IMR-90 (cell line): Measurements from ENCODE around the gene GNPTG. TPM values are rescaled to one million over a fixed set of nuclear protein-coding genes. Genes with fewer than 3 reads are reported as not detected.

Experiments used
- ATAC-seq: fragments of 200-7000 bp; cut with Tn5 transposase; 2 replicates; pipeline ENCODE4 v1.9.1; 2020; ENCODE audit warnings: low read depth, mild to moderate bottlenecking, moderate library complexity
- BruUV-seq: library from RNA; stranded (reverse); fragments of 400-500 nt; replicated peaks from 2 replicates; lab custom pipeline; 2021; lab: Mats Ljungman, UMichigan
- CTCF ChIA-PET: fragments of 300-600 bp; formaldehyde crosslinking; extraction: SDS; loops from one replicate; lab custom pipeline; 2021; ENCODE audit warnings: antibody characterized with exemption; lab: Yijun Ruan, JAX
- POLR2A ChIA-PET: fragments of 300-600 bp; sonication (Branson Sonifier 250); formaldehyde crosslinking; loops from one replicate; lab custom pipeline; 2022; ENCODE audit warnings: antibody characterized with exemption; ENCODE audit not compliant: unreplicated experiment; lab: Charles Lee
- DNase-seq: peaks from one replicate; pipeline ENCODE4 v3.0.0; 2013
- H2AFZ ChIP-seq: replicated peaks from 2 replicates; pipeline ENCODE3; 2013; ENCODE audit warnings: low read length, mild to moderate bottlenecking; ENCODE audit not compliant: poor library complexity
- H2AK5ac ChIP-seq: 2 replicates; pipeline ENCODE4 v1.6.1; 2013; ENCODE audit warnings: low read depth, low read length, inconsistent platforms
- H2AK9ac ChIP-seq: replicated peaks from 2 replicates; pipeline ENCODE3; 2013; ENCODE audit warnings: mild to moderate bottlenecking, low read depth, low read length, moderate library complexity; ENCODE audit not compliant: poor library complexity
- H2BK120ac ChIP-seq: 2 replicates; pipeline ENCODE4 v1.6.1; 2013; ENCODE audit warnings: low read depth, low read length, inconsistent platforms
- H2BK15ac ChIP-seq: 3 replicates; pipeline ENCODE4 v1.6.1; 2013; ENCODE audit warnings: low read depth, low read length, inconsistent platforms
- H2BK20ac ChIP-seq: 2 replicates; pipeline ENCODE4 v1.6.1; 2013; ENCODE audit warnings: low read depth, mild to moderate bottlenecking, inconsistent platforms, low read length, moderate library complexity
- H2BK5ac ChIP-seq: 2 replicates; pipeline ENCODE4 v1.6.1; 2013; ENCODE audit warnings: mild to moderate bottlenecking, low read depth, low read length, inconsistent platforms; ENCODE audit not compliant: poor library complexity, severe bottlenecking
- H3K14ac ChIP-seq: replicated peaks from 2 replicates; pipeline ENCODE4 v1.6.1; 2013; ENCODE audit warnings: low read depth, low read length, inconsistent platforms
- H3K18ac ChIP-seq: 2 replicates; pipeline ENCODE4 v1.6.1; 2013; ENCODE audit warnings: low read depth, low read length, control low read depth
- H3K23ac ChIP-seq: 2 replicates; pipeline ENCODE4 v1.6.1; 2013; ENCODE audit warnings: low read depth, low read length, inconsistent platforms
- H3K27ac ChIP-seq: 2 replicates; pipeline ENCODE4 v1.5.1; 2013; ENCODE audit warnings: mild to moderate bottlenecking, control low read depth, low read length; ENCODE audit not compliant: insufficient read depth
- H3K27me3 ChIP-seq: 2 replicates; pipeline ENCODE4 v1.6.1; 2013; ENCODE audit warnings: low read length; ENCODE audit not compliant: control insufficient read depth, insufficient read depth
- H3K36me3 ChIP-seq: 2 replicates; pipeline ENCODE4 v1.6.1; 2013; ENCODE audit warnings: low read length, mixed read lengths; ENCODE audit not compliant: control insufficient read depth, insufficient read depth
- H3K4ac ChIP-seq: 2 replicates; pipeline ENCODE4 v1.6.1; 2013; ENCODE audit warnings: low read depth, low read length, inconsistent platforms
- H3K4me1 ChIP-seq: 2 replicates; pipeline ENCODE4 v1.6.1; 2013; ENCODE audit warnings: low read length, mixed read lengths; ENCODE audit not compliant: control insufficient read depth, insufficient read depth
- H3K4me2 ChIP-seq: 2 replicates; pipeline ENCODE4 v1.6.1; 2013; ENCODE audit warnings: low read depth, mild to moderate bottlenecking, control low read depth, low read length, moderate library complexity
- H3K4me3 ChIP-seq: 2 replicates; pipeline ENCODE4 v1.5.1; 2013; ENCODE audit warnings: low read depth, mild to moderate bottlenecking, control low read depth, low read length, moderate library complexity; ENCODE audit not compliant: insufficient read depth
- H3K56ac ChIP-seq: 2 replicates; pipeline ENCODE4 v1.6.1; 2013; ENCODE audit warnings: low read length, inconsistent platforms; ENCODE audit not compliant: insufficient read depth; ENCODE audit errors: extremely low read depth
- H3K79me1 ChIP-seq, 2 experiments: 2 replicates each; pipeline ENCODE4 v1.6.1; 2013; ENCODE audit warnings: low read length in 2 of 2, inconsistent platforms in 1 of 2, low read depth in 1 of 2
- H3K9ac ChIP-seq: 2 replicates; pipeline ENCODE4 v1.6.1; 2013; ENCODE audit warnings: low read depth, low read length, control low read depth
- H3K9me1 ChIP-seq: 2 replicates; pipeline ENCODE4 v1.6.1; 2013; ENCODE audit warnings: low read length, inconsistent platforms; ENCODE audit not compliant: insufficient read depth
- H3K9me3 ChIP-seq: 2 replicates; pipeline ENCODE4 v1.6.1; 2013; ENCODE audit warnings: low read length; ENCODE audit not compliant: control insufficient read depth, insufficient read depth
- H4K20me1 ChIP-seq: 2 replicates; pipeline ENCODE4 v1.6.1; 2013; ENCODE audit warnings: low read length, inconsistent platforms; ENCODE audit not compliant: insufficient read depth
- H4K5ac ChIP-seq: 2 replicates; pipeline ENCODE4 v1.6.1; 2013; ENCODE audit warnings: mild to moderate bottlenecking, low read depth, low read length, control low read depth
- H4K8ac ChIP-seq, 2 experiments: 2 replicates each; pipeline ENCODE4 v1.6.1; 2013; ENCODE audit warnings: low read depth in 2 of 2, low read length in 2 of 2, control low read depth in 1 of 2, inconsistent platforms in 1 of 2
- H4K91ac ChIP-seq: 2 replicates; pipeline ENCODE4 v1.6.1; 2013; ENCODE audit warnings: low read depth, low read length, inconsistent platforms; ENCODE audit not compliant: insufficient read depth
- BHLHE40 ChIP-seq: fragments of 150-350 bp; IDR thresholded peaks from 2 replicates; pipeline ENCODE4 v1.6.1; 2016; ENCODE audit warnings: mild to moderate bottlenecking, low read depth, low read length
- CEBPB ChIP-seq: IDR thresholded peaks from 2 replicates; pipeline ENCODE4 v1.6.1; 2012; ENCODE audit warnings: low read depth, low read length, improper control_type of control experiment
- CHD1 ChIP-seq: IDR thresholded peaks from 2 replicates; pipeline ENCODE4 v1.6.1; 2012; ENCODE audit warnings: low read depth, low read length, improper control_type of control experiment
- CTCF ChIP-seq: conservative IDR thresholded peaks from 2 replicates; pipeline ENCODE4 v1.5.1; 2012; ENCODE audit warnings: mild to moderate bottlenecking, low read depth, low read length, improper control_type of control experiment
- FOS ChIP-seq: fragments of 150-350 bp; IDR thresholded peaks from 2 replicates; pipeline ENCODE4 v1.6.1; 2016; ENCODE audit warnings: low read depth, low read length
- MAFK ChIP-seq: IDR thresholded peaks from 2 replicates; pipeline ENCODE4 v1.6.1; 2012; ENCODE audit warnings: low read depth, low read length, improper control_type of control experiment
- MAZ ChIP-seq: IDR thresholded peaks from 2 replicates; pipeline ENCODE4 v1.6.1; 2012; ENCODE audit warnings: low read depth, mild to moderate bottlenecking, low read length, improper control_type of control experiment, moderate library complexity, borderline replicate concordance
- MXI1 ChIP-seq: IDR thresholded peaks from 2 replicates; pipeline ENCODE4 v1.6.1; 2012; ENCODE audit warnings: low read depth, mild to moderate bottlenecking, low read length, moderate library complexity, borderline replicate concordance
- NFE2L2 ChIP-seq: fragments of 150-350 bp; IDR thresholded peaks from 2 replicates; pipeline ENCODE4 v1.6.1; 2016; ENCODE audit warnings: low read depth, mild to moderate bottlenecking, low read length
- POLR2A ChIP-seq: IDR thresholded peaks from 2 replicates; pipeline ENCODE4 v1.6.1; 2012; ENCODE audit warnings: mild to moderate bottlenecking, low read depth, low read length
- RAD21 ChIP-seq: IDR thresholded peaks from 2 replicates; pipeline ENCODE4 v1.6.1; 2012; ENCODE audit warnings: low read length, improper control_type of control experiment
- RCOR1 ChIP-seq: IDR thresholded peaks from 2 replicates; pipeline ENCODE4 v1.6.1; 2012; ENCODE audit warnings: mild to moderate bottlenecking, low read length, improper control_type of control experiment; ENCODE audit not compliant: insufficient replicate concordance
- RFX5 ChIP-seq: IDR thresholded peaks from 2 replicates; pipeline ENCODE4 v1.8.0; 2012; ENCODE audit warnings: low read depth, mild to moderate bottlenecking, low read length, moderate library complexity
- WGBS, 2 experiments: methylation state at CpG; one replicate each; pipeline versions ENCODE4 v1.1.5 to v1.1.7; 2013; ENCODE audit warnings: missing lambda C conversion rate in 2 of 2; ENCODE audit not compliant: insufficient read length in 1 of 2; ENCODE audit errors: extremely low coverage in 2 of 2; 5-methylcytosine and 5-hydroxymethylcytosine counted together
- dilution Hi-C: fragments of 300-500 bp; cut with HindIII; formaldehyde crosslinking; loops from one replicate; pipeline ENCODE4 v1.14.3; 2018; ENCODE audit warnings: low sequenced_read_pairs; ENCODE audit not compliant: unreplicated experiment
- in situ Hi-C: fragments of 300-500 bp; cut with MboI; formaldehyde crosslinking; loops from 3 replicates; pipeline ENCODE4 v1.14.3; 2019; ENCODE audit warnings: low sequenced_read_pairs, inconsistent platforms, mixed read lengths
- intact Hi-C: fragments of 100-400 bp; cut with micrococcal nuclease; formaldehyde crosslinking; loops from 2 replicates; pipeline ENCODE4 v1.10.0; 2022
- polyA plus RNA-seq, 3 experiments: library from polyadenylated mRNA; depleted of rRNA; stranded (reverse); fragments of >200 nt; gene quantifications; 2 replicates each; pipeline ENCODE4 v1.2.3, GENCODE V29; 2012; ENCODE audit warnings: low replicate concordance in 1 of 3
- total RNA-seq: library from RNA; depleted of rRNA; stranded (reverse); fragments of >200 nt; gene quantifications from 2 replicates; pipeline ENCODE4 v1.2.3, GENCODE V29; 2012
- TF ChIP-seq, protein P1 (sequence below): fragments of 150-350 bp; IDR thresholded peaks from 2 replicates; pipeline ENCODE4 v1.6.1; 2016; ENCODE audit warnings: low read depth, mild to moderate bottlenecking, low read length, moderate library complexity, borderline replicate concordance
- TF ChIP-seq, protein P2 (sequence below): fragments of 150-350 bp; IDR thresholded peaks from 2 replicates; pipeline ENCODE4 v1.6.1; 2017; ENCODE audit warnings: mild to moderate bottlenecking, antibody characterized with exemption, low read length, low read depth

The GNPTG gene
- total and polyA plus RNA-seq, 2 of the 4 experiments (the other 2 are of a cell fraction) = 14.9 to 70.8 TPM

DNA sequence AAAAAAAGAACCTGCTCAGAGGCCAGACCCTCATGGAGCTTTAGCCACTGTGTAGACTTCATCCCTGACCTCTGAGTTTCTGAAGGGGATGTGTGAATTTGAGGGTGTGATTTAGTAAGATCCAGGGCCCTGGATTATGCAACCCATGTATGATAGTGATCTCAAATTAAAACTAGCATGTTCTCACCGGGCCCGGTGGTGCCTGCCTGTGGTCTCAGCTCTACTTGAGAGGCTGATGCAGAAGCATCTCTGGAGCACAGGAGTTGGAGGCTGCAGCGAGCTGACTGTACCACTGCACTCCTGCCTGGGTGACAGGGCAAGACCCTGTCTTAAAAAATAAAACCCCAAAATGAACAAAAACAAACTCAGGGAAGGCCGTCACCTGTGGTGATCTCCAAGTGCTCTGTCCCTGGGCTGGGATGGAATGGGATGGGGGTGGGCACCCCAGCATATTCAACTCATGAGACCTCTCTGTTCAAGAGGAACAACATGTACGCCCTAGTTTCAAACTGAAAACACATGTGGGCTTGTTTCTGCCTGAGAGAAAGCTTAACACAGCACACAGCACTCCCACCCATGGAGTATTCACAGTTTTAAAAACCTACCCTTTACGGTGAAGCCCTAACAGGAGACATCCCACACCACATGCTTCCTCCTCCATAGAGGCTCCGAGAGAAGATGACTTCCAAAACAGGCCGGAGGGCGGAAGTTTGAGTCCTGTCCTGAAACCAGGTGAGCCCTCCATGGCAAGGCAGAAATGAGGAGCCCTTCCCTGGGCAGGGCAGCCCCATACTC is 30.1 kb downstream of the GNPTG start:
- dilution Hi-C loops (no loop called here), in situ Hi-C loops (no loop called here), intact Hi-C loops (no loop called here)
- Histone ChIP-seq H2AK5ac (no peak overlapping the region), H2BK120ac (no peak overlapping the region), H3K9ac (no peak overlapping the region), H3K27me3 (no peaks in the 10 kb centered on the region), H4K8ac (no peak overlapping the region), H3K79me1 (peaks cover 9 to 22% of the 10 kb centered on the region in 2 experiments), H4K91ac (no peak overlapping the region), H3K4ac (no peak overlapping the region), H3K18ac (no peak overlapping the region), H3K27ac (no peak overlapping the region), H3K9me1 (0 out of 2 replicates have a peak, but pooled peaks cover 6% of the 10 kb centered on the region), H3K9me3 (no peaks in the 10 kb centered on the region), H3K14ac (no peak overlapping the region), H2BK15ac (no peak overlapping the region), H4K20me1 (no peaks in the 10 kb centered on the region; the same call in 1 of the 2 replicates), H3K23ac (no peak overlapping the region), H3K56ac (no peak overlapping the region), H2BK20ac (no peak overlapping the region), H3K4me2 (no peak overlapping the region), H2BK5ac (no peak overlapping the region), H3K4me1 (peaks cover 11% of the 10 kb centered on the region), H3K4me3 (no peak overlapping the region), H4K5ac (no peak overlapping the region), H2AK9ac (no peak overlapping the region), H3K36me3 (peaks cover 19% of the 10 kb centered on the region), H2AFZ (no peak overlapping the region)
- DNase-seq (no peak), ATAC-seq (no peak)
- no TSS peak for BruUV-seq
- 93% methylated on average over 2 of the region's 9 CpGs; no CpG with 5 or more reads in 1 of the 2 experiments for WGBS, 2 experiments
- ChIA-PET POLR2A (no interaction called here), CTCF (no interaction called here)
- no peak for TF ChIP-seq CTCF
- TF ChIP-seq FOS = no peak
- TF ChIP-seq RCOR1 = no peak
- TF ChIP-seq POLR2A = no peak
- TF ChIP-seq, protein P1, sequence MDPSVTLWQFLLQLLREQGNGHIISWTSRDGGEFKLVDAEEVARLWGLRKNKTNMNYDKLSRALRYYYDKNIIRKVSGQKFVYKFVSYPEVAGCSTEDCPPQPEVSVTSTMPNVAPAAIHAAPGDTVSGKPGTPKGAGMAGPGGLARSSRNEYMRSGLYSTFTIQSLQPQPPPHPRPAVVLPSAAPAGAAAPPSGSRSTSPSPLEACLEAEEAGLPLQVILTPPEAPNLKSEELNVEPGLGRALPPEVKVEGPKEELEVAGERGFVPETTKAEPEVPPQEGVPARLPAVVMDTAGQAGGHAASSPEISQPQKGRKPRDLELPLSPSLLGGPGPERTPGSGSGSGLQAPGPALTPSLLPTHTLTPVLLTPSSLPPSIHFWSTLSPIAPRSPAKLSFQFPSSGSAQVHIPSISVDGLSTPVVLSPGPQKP = no peak
- no peak for TF ChIP-seq CEBPB
- no peak for TF ChIP-seq BHLHE40
- no peak for TF ChIP-seq NFE2L2
- TF ChIP-seq MXI1 = no peak
- TF ChIP-seq MAFK = no peak
- no peak for TF ChIP-seq RFX5
- TF ChIP-seq CHD1 = no peak
- TF ChIP-seq RAD21 = no peak
- TF ChIP-seq, protein P2, sequence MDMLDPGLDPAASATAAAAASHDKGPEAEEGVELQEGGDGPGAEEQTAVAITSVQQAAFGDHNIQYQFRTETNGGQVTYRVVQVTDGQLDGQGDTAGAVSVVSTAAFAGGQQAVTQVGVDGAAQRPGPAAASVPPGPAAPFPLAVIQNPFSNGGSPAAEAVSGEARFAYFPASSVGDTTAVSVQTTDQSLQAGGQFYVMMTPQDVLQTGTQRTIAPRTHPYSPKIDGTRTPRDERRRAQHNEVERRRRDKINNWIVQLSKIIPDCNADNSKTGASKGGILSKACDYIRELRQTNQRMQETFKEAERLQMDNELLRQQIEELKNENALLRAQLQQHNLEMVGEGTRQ = no peak
- TF ChIP-seq MAZ = no peak
